Endometrium (tissue), 2 donors: Measurements from ENCODE around the gene BAD.
"Not testable (repeated sequence)": the region's sequence is repeated elsewhere in the genome, so short reads cannot be mapped to it uniquely, and the experiment has no call there.

Source experiments
- FAIRE-seq: peaks from 2 replicates; lab custom pipeline; 2012; peaks lifted over from hg19 to GRCh38; lab: Jason Lieb, UNC
- donor health status: control.
- donor health status: control.

BAD gene

DNA sequence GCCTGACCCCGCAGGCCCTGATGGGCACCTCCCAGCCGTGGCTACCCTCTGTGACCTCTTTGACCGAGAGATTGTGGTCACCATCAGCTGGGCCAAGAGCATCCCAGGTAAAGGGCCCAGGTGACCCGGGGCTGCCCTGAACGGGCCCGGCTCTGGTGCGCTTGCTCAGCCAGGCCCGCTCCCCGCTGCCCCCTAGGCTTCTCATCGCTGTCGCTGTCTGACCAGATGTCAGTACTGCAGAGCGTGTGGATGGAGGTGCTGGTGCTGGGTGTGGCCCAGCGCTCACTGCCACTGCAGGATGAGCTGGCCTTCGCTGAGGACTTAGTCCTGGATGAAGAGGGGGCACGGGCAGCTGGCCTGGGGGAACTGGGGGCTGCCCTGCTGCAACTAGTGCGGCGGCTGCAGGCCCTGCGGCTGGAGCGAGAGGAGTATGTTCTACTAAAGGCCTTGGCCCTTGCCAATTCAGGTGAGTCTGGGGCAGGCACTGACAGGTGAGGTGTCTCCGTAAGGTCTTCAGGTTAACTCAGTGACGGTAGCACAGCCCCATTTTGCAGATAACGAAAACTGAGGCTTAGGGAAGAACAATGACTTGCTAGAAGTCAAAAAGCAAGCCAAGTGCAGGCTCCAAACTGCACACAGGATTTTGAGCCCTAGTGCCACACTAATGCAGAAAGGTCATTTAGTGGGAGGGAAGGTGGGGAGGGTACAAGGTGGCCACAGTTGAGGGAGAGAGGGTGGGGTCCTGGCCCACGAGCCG is 30.5 kb upstream of the BAD start:
- FAIRE-seq = no peak

DNA sequence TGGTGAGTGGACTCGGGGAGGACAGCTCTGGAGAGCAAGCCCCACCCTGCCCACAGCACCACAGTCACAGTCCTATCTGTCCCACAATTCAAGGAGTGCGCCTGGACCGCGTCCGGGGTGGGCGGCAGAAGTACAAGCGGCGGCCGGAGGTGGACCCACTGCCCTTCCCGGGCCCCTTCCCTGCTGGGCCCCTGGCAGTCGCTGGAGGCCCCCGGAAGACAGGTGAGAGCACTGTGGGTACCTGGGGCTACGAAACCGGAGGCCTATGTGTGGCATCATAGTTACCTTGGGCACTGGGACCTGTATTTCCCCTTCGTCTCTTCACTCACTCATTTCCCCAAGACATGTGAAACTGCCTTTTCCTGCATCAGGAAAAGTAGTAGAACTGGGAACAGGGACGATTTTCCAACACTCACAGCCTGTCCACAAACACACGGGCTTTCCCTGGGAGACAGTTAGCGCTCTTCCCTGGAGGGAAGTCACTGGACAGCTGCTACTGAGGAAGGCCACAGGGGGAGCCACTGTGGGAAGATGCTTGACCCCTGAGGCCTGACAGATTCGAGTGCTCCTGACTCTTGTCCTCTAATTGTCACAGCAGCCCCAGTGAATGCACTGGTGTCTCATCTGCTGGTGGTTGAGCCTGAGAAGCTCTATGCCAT is 29.8 kb upstream of the BAD start:
- FAIRE-seq = no peak

DNA sequence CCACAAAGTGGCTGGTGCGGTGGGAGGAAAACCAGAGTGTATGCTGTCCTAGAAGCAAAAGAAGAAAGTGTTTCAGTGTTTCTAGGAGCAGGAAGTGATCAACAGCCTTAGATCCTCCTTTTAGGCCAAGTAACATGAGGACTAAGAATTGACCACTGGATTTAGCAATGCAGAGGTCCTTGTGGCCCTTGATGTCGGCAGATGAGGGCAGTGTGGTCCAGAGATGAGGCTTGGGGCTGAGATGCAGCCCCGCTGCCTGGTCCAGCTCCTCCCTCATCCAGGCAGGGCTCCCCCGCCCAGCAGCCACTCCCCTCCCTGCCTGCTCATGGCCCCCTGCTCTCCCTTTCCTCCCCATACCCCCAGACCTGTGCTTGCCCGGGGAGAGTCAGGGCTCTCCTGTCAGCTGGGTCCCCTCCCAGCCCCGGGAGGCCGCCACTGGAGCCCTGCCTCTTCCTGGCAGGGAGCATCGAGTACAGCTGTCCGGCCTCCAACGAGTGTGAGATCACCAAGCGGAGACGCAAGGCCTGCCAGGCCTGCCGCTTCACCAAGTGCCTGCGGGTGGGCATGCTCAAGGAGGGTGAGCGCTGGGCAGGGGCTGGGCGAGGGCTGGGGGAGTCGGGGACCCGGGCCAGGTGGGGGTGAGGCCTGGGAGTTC is 29.2 kb upstream of the BAD start:
- no peak for FAIRE-seq

DNA sequence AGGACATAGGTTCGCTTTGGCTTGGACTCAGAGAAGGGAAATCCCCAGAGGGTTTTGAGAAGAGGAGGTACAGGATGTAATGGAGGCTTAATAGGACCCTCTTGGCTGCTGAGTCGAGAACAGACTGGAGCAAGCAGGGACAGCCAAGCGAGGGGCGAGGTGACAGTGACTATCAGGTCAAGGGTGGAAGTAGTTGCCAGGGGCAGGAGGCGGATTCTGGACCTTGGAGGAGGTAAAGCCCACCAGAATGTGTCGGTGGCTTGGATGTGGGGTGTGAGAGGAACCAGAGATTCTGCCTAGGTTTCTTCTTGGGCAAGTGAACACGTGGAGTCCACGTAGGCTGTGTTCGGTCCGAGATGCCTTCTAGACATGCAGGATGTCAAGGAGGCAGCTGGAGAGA is 28.5 kb upstream of the BAD start:
- no peak for FAIRE-seq

DNA sequence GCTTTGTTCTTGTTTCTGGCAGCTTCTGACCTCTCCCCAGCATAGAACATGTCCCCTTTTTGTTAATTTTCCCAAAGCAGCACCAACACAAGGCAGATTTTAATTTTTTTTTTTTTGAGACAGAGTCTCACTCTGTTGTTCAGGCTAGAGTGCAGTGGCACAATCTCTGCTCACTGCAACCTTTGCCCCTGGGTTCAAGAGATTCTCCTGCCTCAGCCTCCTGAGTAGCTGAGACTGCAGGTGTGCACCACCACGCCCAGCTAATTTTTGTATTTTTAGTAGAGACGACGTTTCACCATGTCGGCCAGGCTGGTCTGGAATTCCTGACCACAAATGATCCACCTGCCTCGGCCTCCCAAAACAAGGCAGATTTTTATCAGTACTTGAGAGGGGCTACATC is 23.3 kb upstream of the BAD start:
- FAIRE-seq = not testable (repeated sequence)

DNA sequence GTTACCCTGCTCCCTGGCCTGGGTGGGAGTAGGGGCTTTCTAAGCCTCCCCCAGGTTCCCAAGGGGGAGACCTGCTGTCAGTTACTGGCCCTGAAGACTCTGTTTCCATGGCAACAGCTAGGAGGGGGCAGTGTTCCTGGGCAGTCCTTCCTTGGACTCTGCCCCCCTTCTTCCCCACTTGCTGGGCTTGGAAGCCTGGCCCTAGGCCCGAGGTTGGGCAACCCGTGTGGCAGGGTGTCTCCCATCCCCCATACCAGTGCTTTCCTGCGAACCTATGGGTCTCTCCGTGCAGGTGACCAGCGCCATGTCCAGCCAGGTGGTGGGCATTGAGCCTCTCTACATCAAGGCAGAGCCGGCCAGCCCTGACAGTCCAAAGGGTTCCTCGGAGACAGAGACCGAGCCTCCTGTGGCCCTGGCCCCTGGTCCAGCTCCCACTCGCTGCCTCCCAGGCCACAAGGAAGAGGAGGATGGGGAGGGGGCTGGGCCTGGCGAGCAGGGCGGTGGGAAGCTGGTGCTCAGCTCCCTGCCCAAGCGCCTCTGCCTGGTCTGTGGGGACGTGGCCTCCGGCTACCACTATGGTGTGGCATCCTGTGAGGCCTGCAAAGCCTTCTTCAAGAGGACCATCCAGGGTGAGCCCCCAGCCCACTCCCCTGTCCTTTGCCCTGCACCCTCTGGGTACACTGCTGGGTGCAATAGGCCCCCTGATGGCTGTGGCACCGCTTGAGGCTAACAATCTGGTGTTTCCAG is 22.6 kb upstream of the BAD start:
- no peak for FAIRE-seq

DNA sequence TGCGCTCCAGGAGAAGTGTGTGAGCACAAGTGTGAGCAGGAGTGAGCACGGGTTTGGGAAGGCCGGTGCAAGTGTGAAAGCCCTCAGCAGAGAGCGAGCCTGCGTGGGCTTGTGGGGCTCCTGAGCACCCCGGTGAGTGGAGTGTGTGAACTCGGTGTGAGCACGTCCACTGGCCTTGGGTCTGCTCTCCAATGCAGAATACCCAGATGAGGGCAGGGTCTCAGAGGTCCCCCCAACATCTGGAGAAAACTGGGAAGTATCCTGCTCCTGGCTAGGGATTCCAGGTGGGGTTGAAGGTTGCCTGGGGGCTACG is 22.1 kb upstream of the BAD start:
- no peak for FAIRE-seq

DNA sequence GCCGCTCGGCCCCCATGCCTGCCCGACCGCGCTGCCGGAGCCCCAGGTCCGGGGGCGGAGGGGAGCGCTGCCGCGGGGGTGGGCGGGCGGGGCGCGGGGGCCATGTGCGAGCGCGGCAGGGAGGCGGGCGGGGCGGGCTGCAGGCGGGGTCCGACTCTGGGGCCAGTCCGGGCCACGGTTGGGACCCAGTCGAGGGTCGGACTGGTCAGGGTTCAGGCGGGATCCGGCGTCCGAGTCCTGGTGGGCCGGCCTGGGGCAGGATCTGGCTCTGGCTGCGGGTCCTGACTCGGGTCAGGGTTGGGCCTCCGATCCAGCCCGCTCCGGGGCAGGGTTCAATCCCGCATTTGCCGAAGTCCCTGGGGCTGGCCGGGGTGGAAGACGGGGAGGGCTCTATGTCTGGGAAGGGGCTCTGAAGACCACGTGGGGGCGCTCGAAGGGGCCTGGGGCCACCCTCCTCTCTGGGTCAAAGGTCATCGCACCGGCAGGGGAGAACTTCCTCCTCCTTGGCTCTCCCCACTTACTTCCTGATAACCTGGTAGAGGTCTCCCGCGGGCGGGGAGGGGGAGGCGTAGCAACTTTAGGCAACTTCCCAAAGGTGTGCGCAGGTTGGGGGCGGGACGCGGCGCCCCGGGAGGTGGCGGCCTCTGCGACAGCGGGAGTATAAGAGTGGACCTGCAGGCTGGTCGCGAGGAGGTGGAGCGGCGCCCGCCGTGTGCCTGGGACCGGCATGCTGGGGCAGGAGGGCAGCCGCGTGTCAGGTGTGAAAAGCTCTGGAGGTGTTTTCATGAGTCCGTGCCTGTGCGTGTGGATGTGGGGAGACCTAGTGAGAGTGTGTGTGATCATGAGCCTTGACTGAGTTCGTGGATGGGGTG is 21.5 kb upstream of the BAD start:
- no peak for FAIRE-seq

DNA sequence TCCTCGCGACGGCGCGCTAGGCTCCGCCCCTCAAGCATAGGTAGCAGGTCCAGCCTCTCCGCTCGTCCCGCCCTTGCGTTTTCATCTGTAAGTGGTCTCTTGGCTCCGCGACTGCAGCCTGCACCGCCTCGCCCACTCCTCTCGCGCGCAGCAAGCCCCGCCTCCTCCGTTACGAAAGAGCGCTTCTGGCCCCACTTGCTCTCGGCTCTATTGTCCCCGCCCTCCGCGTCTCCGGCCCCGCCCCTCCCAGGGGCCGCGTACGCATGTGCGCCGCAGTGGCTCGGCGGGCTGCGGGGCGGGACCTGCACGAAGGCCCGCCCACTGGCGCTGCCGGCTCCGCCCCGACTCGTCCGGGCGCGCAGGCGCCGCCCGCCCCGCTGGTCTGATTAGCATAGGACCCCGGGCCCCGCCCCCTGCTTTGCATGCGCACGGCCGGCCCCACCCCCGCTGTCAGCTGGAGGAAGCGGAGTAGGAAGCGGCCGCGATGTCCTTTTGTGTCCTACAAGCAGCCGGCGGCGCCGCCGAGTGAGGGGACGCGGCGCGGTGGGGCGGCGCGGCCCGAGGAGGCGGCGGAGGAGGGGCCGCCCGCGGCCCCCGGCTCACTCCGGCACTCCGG is 20.7 kb upstream of the BAD start, which contains the start of gene ESRRA:
TSS of gene ESRRA (plus strand) at position 450 of the 616 bp plus-strand sequence. CDS start 1,656 bp downstream, outside the sequence.
- FAIRE-seq = no peak

DNA sequence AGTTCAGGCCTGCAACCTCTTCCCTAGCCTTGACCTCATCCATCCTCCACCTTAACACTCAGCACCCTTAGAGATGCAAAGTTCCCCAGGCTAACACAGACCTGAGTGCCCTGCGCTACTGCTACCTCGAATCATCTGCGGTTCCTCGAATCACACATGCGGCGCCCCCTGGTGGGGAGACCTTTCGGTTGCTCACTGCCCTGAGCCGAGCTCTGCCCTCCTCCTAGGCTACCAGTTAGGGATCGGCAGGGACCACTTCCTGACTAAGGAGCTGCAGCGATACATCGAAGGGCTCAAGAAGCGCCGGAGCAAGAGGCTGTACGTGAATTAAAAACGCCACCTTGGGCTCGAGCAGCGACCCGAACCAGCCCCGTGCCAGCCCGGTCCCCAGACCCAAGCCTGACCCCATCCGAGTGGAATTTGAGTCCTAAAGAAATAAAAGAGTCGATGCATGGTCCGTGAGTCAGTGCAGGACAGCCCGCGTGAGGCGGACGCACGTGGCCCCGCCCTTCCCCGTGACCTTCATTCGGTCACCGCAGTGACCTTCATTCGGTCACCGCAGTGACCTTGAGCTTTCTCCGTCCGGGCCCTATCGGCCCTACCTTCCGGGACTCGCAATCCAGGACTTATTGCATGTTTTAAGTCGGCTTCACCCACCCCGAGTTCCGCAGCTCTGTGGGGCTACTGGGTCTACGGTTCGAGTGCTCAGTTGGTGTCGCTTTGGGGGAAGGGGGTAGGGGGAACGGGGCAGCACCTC is 20.0 kb upstream of the BAD start:
- no peak for FAIRE-seq

DNA sequence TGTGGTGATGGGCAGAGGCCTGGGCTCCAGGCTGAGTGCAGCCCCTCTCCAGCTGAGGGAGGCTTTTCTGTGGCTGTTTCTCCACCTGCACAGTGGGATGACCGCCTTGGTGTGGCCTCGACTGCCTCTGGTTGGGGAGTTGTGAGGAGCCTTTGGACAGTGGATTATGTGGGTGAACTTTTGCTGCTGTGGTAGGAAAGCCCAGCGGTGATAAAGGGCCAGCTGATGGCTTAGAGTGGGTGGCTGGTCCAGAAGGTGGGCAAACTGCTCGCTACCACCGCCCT is 19.5 kb upstream of the BAD start:
- no peak for FAIRE-seq

DNA sequence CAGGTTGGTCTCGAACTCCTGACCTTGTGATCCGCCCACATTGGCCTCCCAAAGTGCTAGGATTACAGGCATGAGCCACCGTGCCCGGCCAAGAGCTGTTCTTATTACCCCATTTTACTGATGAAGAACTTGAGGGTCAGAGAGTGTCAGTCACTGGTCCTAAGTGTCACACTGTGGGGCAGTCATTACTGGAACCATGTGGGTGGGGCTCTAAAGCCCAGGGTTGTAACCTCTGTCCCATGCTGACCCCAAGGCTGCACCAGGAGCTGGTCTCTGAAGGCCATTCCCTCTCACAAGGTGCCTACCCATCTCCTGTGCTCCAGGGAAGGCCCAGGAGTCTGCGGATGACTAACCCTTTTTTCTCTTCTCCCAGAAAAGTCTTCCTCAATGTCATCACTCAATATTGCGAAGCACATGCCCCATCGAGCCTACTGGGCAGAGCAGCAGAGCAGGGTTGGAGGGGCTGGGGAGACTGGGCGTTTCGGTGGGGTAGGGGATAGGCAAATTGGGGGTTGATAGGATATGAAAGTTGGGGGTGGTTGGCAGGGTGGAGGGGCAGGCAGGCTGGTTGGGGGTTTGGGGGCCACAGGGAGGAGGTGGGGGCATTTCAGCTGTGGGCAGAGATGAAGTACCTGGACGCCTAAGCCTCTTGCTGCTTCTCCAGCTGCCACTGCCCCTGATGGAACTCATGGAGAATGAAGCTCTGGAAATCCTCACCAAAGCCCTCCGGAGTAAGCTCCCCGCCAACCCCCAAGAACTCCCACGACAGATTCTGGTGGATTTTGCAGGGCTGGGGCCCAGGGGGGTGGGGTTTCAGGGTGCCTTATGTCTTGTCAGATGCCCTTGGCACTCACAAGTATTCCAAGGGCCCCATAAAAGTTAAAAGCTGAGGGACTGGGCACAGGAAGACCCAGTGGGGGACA is 18.9 kb upstream of the BAD start:
- no peak for FAIRE-seq

DNA sequence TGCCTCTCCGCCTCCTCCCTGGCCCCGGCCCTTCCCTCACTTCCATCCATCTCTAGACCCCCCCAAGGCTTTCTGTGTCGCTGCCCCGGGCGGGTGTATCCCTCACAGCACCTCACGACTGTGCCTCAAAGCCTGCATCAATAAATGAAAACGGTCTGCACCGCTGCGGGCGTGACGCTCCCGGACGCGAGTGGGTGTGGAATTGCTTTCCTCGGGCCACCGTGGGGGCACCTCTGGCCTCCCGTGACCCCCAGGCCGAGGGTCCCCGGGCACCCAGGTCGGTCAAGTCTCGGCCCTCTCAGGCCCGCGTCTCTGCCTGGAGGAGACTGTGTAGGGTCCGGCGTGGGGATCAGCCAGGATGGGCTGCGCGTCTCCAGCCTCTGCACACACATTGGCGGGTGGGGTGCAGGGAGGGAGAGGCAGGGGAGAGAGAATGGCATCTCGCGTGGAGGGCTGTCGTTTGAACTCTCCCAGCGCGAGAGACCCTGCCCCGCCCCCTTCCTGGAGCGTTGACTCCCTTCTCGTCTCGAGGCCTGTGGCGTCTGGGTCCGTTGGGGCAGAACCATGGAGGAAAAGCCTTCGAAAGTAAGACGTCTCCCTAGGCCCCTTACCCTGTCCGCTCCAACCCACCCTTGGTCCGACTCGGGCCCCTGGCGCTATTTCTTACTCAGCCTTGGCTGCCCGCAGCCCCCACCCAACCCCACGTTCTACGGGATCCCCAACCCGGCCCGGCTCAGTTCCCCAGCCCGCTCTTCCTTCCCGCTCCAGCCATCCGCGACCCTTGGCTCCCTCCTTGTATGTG is 15.6 kb upstream of the BAD start, which contains the start of gene CATSPERZ:
TSS of gene CATSPERZ (plus strand) at position 512 of the 802 bp plus-strand sequence. CDS start at position 565, 53 bp downstream.
- FAIRE-seq = no peak

DNA sequence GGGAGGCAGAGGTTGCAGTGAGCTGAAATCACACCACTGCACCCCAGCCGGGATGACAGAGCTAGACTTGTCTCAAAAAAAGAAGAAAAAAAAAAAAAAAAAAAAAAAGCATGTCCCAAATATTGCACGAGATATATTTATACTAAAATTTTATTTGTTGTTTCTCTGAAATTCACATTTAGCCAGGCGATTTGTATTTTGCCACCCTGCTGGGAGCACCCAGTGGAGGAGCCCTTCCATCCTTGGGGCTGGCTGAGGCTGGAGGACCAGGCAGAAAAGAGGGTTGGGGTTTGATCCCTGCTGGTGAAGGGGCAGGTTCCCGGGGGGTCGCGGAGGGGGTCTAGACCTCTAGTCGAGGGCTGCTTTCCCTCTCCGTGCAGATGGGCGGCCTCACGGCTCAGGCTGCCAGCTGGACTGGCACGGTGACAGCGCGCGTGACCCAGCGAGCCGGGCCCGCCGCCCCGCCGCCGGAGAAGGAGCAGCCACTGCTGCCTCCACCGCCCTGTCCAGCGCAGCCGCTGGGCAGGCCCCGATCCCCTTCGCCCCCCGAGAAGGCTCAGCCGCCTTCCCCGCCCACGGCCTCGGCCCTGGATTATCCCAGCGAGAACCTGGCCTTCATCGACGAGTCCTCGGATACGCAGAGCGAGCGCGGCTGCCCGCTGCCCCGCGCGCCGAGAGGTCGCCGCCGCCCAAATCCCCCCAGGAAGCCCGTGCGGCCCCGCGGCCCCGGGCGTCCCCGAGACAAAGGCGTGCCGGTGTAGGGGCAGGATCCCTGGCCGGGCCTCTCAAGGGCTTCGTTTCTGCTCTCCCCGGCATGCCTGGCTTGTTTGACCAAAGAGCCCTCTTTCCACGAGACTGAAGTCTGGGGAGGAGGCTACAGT is 14.7 kb upstream of the BAD start:
- FAIRE-seq = no peak

DNA sequence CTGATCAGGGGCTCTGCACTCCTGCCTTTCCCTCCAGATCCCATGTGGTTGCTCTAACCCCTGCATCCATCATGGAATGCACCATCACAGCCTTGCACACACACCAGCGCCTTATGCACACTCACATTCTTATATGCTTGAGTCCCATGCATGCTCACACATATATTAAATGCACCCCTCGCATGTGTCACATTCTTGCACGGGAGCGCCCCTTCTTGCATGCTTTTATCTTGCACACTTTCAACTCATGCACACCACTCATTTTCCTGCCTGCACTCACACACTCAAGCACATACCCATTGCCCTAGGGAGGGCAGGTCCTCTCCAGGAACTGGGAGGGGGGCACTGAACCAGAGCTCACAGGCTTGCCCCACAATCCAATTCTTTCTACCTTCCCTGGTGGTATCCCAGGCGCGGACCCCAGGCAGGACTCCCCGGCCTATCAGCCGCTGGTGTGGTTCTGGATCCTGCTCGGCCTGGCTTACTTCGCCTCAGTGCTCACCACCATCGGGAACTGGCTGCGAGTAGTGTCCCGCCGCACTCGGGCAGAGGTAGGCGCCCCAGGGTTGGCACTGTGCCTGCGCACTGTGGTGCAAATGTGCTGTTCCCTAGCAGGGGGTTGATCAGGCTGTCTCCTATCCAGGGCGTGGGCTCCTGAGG is 13.4 kb upstream of the BAD start:
- no peak for FAIRE-seq

DNA sequence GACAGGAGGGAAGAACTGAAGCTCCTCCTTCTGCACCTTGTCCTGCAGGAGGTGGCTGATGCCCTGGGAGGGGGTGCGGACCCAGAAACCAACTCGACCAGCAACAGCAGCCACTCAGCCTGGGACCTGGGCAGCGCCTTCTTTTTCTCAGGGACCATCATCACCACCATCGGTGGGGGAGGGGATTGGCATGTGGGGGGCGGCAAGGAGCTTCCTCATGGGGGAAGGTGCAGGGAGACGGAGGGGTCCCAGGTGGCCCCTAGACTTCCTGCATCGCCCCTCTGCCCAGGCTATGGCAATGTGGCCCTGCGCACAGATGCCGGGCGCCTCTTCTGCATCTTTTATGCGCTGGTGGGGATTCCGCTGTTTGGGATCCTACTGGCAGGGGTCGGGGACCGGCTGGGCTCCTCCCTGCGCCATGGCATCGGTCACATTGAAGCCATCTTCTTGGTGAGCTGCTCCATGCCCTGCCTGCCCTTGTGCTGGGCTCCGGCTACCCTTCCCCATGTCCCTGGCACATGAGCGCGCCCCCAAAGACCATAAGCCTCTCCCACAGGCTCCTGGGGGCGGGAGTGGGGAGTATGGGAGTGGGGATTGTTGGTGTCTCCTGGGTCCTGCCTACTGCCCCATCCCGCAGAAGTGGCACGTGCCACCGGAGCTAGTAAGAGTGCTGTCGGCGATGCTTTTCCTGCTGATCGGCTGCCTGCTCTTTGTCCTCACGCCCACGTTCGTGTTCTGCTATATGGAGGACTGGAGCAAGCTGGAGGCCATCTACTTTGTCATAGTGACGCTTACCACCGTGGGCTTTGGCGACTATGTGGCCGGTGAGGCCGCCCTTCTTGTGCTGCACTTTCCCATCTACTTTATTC is 12.6 kb upstream of the BAD start:
- no peak for FAIRE-seq
